Suppressor macrophage treated with lipopolysaccharide for 4 hours (primary cell): ENCODE data around the gene HDHD2.

Experiments used
- DNase-seq: peaks from one replicate; pipeline ENCODE4 v3.0.0-alpha.2; 2020

Gene HDHD2

GRCh38 chr18:47143899-47144485, 6.3 kb downstream of the HDHD2 start:
- no peak for DNase-seq

GRCh38 chr18:47143153-47143552, 7.1 kb downstream of the HDHD2 start:
- no peak for DNase-seq

- DNase-seq, result no peak
Measured at GRCh38 chr18:47141289-47141688, 9.0 kb downstream of the HDHD2 start.

GRCh38 chr18:47121146-47121545, 29.2 kb downstream of the HDHD2 start:
- peak; percentile 3 for DNase-seq

DNA sequence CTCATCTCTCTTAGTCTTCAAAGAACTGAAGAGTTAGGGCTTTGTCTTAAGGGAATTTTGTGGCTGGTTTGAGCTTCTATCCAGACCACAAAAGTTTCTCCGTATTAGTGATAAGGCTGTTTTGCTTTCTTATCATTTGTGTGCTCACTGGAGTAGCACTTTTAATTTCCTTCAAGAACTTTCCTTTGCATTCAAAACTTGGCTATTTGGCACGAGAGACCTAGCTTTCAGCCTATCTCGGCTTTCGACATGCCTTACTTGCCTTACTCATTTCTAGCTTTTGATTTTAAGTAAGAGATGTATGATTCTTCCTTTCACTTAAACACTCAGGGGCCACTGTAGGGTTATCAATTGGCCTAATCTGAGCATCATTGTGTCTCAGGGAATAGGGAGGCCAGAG, 29.9 kb downstream of the HDHD2 start:
- DNase-seq, result no peak

GRCh38 chr18:47118981-47119380, 31.3 kb downstream of the HDHD2 start:
- no peak for DNase-seq

- DNase-seq, result no peak
Measured at GRCh38 chr18:47115205-47115604, 35.1 kb downstream of the HDHD2 start.

DNA sequence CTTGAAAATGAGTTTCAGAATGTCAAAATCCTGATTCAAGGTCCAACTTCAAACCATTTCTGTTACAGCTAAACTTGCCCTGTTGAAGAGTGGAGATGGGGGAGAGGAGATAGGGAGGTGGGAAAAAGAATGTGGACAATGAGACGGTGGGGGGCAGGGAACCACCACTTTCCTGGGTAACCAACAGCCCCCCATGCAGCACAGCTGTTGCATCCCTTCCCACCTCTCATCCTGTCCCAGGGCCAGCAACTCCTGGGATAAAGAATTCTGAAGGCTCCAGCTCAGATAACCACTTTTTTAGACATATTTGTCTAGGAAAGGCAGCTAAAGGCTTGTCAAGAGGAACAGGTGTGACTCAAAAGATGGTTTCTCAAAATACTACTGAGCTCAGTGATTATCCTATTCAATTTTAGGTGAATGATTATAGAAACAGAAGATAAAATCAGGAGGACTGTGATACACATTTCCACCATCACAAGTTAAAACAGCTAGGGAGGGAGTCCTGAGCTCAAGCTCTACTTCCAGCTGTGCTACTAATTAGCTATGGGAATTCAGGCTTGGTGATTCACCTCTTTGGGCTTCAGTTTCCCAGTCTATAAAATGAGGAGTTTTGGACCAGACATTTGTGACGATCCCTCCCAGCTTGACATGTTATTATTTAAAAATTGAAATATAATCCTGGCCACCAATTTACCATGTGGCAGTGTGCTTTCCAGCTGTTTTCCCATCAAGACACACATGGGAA, 36.3 kb downstream of the HDHD2 start:
- DNase-seq, result no peak

DNA sequence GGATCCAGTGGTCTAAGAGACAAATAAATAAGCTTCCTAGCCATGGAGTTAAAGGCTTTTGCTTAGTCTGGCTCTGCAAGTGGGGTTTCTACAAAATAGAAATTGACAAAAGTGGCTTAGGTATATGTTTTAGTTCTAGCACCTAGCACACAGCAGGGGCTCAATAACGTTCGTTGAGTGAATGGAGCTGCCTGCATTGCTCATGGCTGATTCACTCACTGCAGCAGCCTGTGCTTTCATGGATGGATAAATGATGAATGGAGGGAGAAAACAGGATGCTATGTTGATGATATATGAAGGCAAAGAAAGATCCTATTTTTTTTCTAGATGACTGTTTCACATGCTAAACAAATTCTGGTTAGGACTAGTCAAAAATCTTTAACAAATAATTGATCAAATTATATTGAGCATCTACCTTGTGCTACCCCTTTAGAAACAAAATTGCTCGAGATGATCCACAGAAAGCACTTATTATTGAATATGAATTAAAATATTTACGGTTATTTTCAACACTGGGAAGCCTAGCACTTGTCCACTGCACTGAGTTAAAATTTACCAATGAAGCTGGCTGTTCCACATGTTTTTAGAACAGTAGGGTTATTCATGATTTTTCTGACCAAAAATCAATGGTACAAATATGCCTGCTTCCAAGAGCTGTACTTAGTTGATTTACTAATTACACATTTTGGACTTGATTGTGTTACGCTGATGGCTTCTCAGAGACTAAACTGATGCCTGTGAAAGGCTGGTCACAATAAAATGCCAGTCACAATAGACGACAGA, 39.6 kb downstream of the HDHD2 start:
- DNase-seq, result no peak

- DNase-seq, result no peak
Measured at GRCh38 chr18:47109720-47110119, 40.6 kb downstream of the HDHD2 start.

- DNase-seq, result no peak
Measured at GRCh38 chr18:47108998-47109405, 41.3 kb downstream of the HDHD2 start.

GRCh38 chr18:47108373-47108772, 41.9 kb downstream of the HDHD2 start:
- no peak for DNase-seq

DNA sequence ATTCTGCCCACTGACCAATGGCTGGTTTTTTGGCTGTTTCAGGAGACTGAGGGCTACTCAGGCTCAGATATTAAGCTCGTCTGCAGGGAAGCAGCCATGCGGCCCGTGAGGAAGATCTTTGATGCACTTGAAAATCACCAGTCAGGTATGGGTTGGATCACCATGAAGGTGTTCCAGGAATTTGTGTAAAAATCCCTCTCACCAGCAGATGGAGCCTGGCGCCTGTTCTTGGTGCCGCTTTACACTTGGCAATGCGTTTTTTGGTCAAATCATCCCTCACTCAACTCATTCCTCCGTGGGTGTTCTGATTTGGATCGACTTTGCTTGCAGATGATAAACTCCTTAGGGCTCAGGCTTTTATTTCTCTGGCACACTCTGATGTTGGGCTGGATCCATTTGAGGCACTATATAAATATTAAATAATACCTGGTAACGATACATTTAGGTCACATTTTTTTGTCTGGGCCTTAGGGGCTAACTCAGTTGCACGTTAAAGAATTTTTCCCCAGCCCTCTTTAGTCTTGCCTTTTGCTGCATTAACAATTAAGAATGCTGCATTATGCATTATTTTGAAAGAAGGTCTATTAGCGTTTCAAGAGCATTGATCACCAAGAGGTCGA, 50.0 kb downstream of the HDHD2 start:
- peak; percentile 42 for DNase-seq

GRCh38 chr18:47095810-47096209, 54.5 kb downstream of the HDHD2 start:
- DNase-seq, result no peak

- DNase-seq, result no peak
Measured at GRCh38 chr18:47087676-47088075, 62.6 kb downstream of the HDHD2 start.

- DNase-seq, result no peak
Measured at GRCh38 chr18:47081578-47081977, 68.7 kb downstream of the HDHD2 start.

DNA sequence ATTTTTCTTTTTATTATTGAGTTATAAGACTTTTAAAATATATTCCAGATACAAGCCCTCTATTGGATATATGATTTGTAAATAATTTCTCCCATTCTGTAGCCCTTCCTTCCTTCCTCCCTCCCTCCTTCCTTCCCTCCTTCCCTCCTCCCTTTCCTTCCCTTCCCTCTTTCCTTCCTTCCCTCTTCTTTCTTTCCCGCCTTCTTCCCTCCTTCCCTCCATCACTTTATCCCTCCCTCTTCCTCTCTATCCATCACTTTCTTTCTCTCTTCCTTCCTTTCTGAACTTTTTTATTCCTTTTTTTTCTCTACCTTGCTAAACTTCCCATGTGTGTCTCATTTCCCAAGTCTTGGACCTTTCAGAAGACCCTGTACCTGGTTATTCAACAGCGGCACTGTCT, 69.4 kb downstream of the HDHD2 start:
- no peak for DNase-seq

DNA sequence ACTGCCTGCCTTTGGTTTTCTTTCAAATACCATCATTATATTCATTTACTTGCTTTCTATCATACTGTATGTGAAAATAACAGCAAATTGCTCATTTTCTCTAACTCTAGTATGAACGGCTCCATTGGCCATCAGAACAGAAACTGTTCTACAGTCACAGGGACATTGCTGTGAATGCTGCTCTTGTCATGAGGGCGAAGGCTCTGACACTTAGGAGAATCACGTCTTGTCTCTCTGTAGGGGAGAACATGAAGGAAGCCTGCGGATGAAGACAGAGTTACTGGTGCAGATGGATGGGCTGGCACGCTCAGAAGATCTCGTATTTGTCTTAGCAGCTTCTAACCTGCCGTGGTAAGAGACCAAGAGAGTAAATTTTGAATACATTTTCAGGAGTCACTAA, 73.2 kb downstream of the HDHD2 start:
- DNase-seq, result no peak

DNA sequence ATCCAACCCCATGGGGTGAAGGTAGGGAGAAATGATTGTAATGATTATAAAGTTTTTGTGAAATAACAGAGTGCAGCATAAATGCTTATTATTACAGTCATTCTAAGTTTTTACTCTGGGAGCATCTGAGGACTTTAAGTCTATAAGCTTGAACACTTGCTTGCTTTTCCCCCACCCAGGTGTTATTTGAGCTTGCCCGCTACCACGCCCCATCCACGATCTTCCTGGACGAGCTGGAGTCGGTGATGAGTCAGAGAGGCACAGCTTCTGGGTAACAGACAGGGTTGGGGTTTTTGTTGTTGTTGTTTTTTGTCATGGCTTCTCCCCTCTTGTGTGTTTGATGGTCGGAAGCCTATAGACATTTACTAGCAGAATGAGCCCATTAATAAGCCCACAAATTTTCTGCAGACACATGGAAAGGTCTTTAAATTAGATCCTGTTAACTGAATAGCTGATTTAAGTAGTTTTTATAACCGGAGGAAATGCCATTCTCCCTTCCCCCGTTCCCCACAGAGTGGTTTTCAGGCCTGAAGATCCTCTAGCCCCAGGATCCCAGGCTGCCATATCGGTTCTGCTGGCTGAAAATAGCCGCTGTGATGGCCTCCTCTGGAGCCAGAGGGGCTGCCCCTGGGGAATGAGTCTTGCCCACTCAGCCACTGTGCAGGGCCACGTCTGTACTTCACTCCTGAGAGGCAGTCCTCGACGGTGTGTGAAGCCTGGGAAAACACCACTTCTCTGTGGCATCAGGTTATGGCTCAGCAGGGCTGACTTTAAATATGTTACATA, 75.0 kb downstream of the HDHD2 start:
- no peak for DNase-seq

- no peak for DNase-seq
Measured at GRCh38 chr18:47067648-47068047, 82.7 kb downstream of the HDHD2 start.

DNA sequence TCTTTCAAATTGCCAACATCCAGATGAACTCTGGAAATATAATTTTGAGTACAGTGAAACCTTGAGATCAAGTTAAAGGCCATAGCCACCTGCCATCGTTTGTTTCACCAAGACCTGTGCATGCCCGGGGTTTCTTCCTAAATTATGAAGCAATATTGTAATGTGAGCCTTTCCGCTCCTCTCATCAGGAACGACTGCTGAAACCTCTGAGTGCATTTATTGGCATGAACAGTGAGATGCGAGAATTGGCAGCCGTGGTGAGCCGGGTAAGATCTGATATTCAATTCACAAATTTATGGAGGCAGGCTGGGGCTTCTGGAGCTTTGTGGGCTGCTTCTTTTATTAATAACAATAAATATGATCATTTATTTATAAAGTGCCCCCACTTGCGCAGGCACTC, 87.2 kb downstream of the HDHD2 start:
- DNase-seq, result no peak

DNA sequence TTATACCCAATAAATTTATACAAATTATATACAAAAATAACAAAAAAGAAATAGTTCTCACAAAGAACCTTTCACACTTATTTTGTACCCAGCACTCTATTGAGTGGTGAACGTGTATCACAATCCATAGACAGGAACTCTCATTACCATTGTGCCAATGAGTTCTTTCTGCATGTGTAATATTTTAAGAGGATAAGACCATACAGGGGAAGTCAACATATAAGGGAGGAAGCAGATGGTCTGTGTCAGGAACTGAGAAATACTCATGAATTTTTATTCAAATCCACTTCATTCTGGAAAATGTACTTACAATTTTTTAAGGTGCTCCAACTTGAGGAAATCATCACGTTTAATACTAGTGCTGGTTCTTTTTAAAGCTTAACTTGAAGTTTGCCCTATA, 87.8 kb downstream of the HDHD2 start:
- no peak for DNase-seq
